SU-DHL-6 (cell line): ENCODE data around the gene PTPN13.

ENCODE experiments used
- H2AFZ ChIP-seq: fragments of 200-600 bp; sonication (generic); 2 replicates; pipeline ENCODE4 v1.6.1; 2014; ENCODE audit warnings: low read depth, mild to moderate bottlenecking, moderate library complexity, mixed read lengths, antibody characterized with exemption, low read length; ENCODE audit not compliant: severe bottlenecking
- H3F3A ChIP-seq: fragments of 200-600 bp; shearing (Covaris generic); 2 replicates; pipeline ENCODE4 v1.6.0; 2016; ENCODE audit warnings: antibody characterized with exemption, mild to moderate bottlenecking; ENCODE audit not compliant: insufficient read depth
- H3K27ac ChIP-seq: fragments of 200-600 bp; sonication (generic); 2 replicates; pipeline ENCODE4 v1.5.1; 2016; ENCODE audit warnings: low read depth, mild to moderate bottlenecking, low read length, moderate library complexity, mixed read lengths
- H3K27me3 ChIP-seq: fragments of 200-600 bp; sonication (generic), shearing (Covaris generic); 2 replicates; pipeline ENCODE4 v1.6.0; 2014; ENCODE audit warnings: mild to moderate bottlenecking, low read length
- H3K36me3 ChIP-seq: fragments of 200-600 bp; sonication (generic); 2 replicates; pipeline ENCODE4 v1.6.1; 2014; ENCODE audit warnings: mild to moderate bottlenecking, low read length, mixed read lengths
- H3K4me2 ChIP-seq: fragments of 300-600, 200-600 bp; shearing (Covaris generic), sonication (generic); 2 replicates; pipeline ENCODE4 v1.6.0; 2014; ENCODE audit warnings: low read length, low read depth, mild to moderate bottlenecking; ENCODE audit not compliant: poor library complexity, severe bottlenecking
- H3K4me3 ChIP-seq: fragments of 200-600 bp; sonication (generic); 2 replicates; pipeline ENCODE4 v1.5.1; 2014; ENCODE audit warnings: antibody characterized with exemption, low read length, mild to moderate bottlenecking, mixed read lengths; ENCODE audit not compliant: insufficient read depth, poor library complexity, severe bottlenecking
- H3K79me2 ChIP-seq: fragments of 200-600 bp; sonication (generic); 2 replicates; pipeline ENCODE4 v1.6.1; 2014; ENCODE audit warnings: mild to moderate bottlenecking, low read length, moderate library complexity; ENCODE audit not compliant: insufficient read depth
- H3K9ac ChIP-seq: fragments of 200-600 bp; sonication (generic); 2 replicates; pipeline ENCODE4 v1.7.0; 2014; ENCODE audit warnings: mild to moderate bottlenecking, low read length
- H3K9me2 ChIP-seq: fragments of 200-600 bp; sonication (generic); replicated peaks from 2 replicates; pipeline ENCODE4 v1.6.1; 2014; ENCODE audit warnings: low read length; ENCODE audit not compliant: insufficient read depth
- H3K9me3 ChIP-seq: fragments of 200-600 bp; sonication (generic); 2 replicates; pipeline ENCODE4 v1.6.1; 2014; ENCODE audit warnings: low read length, mixed read lengths; ENCODE audit not compliant: insufficient read depth
- H4K20me1 ChIP-seq: fragments of 200-600 bp; sonication (generic); 2 replicates; pipeline ENCODE4 v1.6.1; 2014; ENCODE audit warnings: low read depth, mild to moderate bottlenecking, antibody characterized with exemption, low read length, moderate library complexity, mixed read lengths
- EZH2phosphoT487 ChIP-seq: fragments of 200-600 bp; sonication (generic), shearing (Covaris generic); conservative IDR thresholded peaks from 2 replicates; pipeline ENCODE4 v1.6.1; 2018; ENCODE audit warnings: mild to moderate bottlenecking, antibody characterized with exemption, low read length, moderate library complexity, mixed read lengths
- TF ChIP-seq, protein P1 (sequence below): fragments of 200-600 bp; sonication (generic); IDR thresholded peaks from one replicate; pipeline ENCODE4 v1.5.1; 2017; ENCODE audit warnings: antibody characterized with exemption, mild to moderate bottlenecking, low read length, moderate library complexity; ENCODE audit not compliant: insufficient read depth, poor library complexity, severe bottlenecking

Gene PTPN13

DNA sequence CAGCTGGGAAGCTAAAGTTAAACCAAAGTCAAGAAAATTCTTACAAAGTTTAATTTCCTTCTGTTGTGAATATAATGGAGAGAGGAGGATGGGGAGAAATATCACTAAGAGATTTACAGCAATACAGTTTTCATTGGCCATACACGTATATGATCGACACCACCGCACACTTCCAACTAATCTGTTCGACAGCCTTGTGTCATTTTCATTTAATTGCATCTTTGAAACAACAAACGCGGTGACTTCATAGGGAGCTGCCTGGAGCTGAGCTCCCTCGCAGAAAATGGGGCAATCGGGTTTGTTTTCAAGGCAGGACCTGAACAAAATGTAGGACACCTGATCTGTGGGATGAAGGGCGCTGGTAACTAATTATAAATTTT lies 1.3 kb downstream of the PTPN13 start:
- Histone ChIP-seq H3K9me3 (no peaks in the 10 kb centered on the region), H4K20me1 (no peaks in the 10 kb centered on the region), H3K4me2 (no peak overlapping the region), H3F3A (no peaks in the 10 kb centered on the region), H3K4me3 (no peak overlapping the region), H2AFZ (no peak overlapping the region), H3K9me2 (no peaks in the 10 kb centered on the region), H3K79me2 (no peaks in the 10 kb centered on the region), H3K9ac (no peak overlapping the region), H3K27me3 (no peaks in the 10 kb centered on the region), H3K27ac (no peak overlapping the region), H3K36me3 (no peaks in the 10 kb centered on the region)
- no peak for TF ChIP-seq EZH2phosphoT487
- TF ChIP-seq, protein P1, sequence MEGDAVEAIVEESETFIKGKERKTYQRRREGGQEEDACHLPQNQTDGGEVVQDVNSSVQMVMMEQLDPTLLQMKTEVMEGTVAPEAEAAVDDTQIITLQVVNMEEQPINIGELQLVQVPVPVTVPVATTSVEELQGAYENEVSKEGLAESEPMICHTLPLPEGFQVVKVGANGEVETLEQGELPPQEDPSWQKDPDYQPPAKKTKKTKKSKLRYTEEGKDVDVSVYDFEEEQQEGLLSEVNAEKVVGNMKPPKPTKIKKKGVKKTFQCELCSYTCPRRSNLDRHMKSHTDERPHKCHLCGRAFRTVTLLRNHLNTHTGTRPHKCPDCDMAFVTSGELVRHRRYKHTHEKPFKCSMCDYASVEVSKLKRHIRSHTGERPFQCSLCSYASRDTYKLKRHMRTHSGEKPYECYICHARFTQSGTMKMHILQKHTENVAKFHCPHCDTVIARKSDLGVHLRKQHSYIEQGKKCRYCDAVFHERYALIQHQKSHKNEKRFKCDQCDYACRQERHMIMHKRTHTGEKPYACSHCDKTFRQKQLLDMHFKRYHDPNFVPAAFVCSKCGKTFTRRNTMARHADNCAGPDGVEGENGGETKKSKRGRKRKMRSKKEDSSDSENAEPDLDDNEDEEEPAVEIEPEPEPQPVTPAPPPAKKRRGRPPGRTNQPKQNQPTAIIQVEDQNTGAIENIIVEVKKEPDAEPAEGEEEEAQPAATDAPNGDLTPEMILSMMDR, result no peak

DNA sequence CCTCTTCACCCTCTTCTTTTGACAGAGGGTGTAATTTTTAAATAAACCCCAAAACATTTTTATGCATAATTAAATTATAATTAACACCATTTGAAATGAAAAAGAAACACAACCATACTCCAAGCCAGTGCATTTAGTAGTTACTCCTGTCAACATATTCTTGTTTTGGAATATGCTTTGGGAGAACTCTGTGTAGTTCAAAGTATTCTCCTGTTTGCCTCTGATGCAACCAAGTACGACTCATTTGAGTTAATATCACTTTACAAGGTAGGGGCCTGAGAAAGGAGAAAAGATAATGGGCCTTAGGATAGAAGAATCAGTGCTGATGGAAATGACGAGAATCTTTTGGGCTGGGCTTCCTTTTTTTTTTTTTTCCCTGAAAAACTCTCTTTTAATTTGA lies 2.7 kb downstream of the PTPN13 start:
- H3K4me3 ChIP-seq, result no peak overlapping the region
- no peak overlapping the region for H3K4me2 ChIP-seq
- no peak overlapping the region for H2AFZ ChIP-seq
- no peaks in the 10 kb centered on the region for H3K9me3 ChIP-seq
- H3K79me2 ChIP-seq, result no peaks in the 10 kb centered on the region
- H3K27ac ChIP-seq, result no peak overlapping the region
- no peak overlapping the region for H3K9ac ChIP-seq
- no peaks in the 10 kb centered on the region for H4K20me1 ChIP-seq
- TF ChIP-seq EZH2phosphoT487, result no peak
- TF ChIP-seq, protein P1, result no peak
- no peaks in the 10 kb centered on the region for H3K9me2 ChIP-seq
- H3K27me3 ChIP-seq, result no peaks in the 10 kb centered on the region
- no peaks in the 10 kb centered on the region for H3K36me3 ChIP-seq
- no peaks in the 10 kb centered on the region for H3F3A ChIP-seq

DNA sequence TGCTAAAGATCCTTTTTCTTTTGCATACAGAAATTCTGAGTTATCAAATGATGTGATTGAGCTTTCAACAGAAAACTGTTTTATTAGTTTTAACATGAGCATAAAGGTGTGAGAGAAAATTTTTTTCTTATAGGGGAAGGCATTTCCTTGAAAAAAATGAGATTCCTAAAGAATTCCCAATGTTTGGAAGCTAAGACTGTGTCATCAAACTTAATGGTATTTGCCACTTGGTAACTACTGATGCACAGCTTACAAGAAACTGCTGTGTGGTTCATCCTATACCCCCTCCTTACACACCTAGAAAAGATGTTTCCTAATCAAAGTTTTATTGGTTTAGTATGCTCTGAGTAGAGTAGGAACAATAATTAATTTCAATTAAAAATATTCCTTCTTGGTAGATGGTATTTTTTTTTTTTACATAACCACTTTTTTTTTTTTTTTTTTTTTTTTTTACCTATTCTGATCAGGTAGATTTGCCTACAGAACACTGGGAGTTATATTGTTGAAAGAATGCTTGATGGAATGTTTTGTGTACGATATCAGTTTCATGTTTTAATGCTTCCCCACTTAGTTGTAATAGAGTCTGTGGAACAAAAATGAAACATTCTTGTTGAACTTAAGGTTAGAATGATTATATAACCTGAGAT lies 6.0 kb downstream of the PTPN13 start:
- Histone ChIP-seq H3K9me3 (no peaks in the 10 kb centered on the region), H3K4me3 (no peak overlapping the region), H3K36me3 (no peaks in the 10 kb centered on the region), H3K4me2 (no peak overlapping the region), H3K9me2 (no peaks in the 10 kb centered on the region), H4K20me1 (no peaks in the 10 kb centered on the region), H3K27me3 (no peaks in the 10 kb centered on the region), H3F3A (no peaks in the 10 kb centered on the region), H3K79me2 (no peaks in the 10 kb centered on the region), H3K9ac (no peak overlapping the region), H2AFZ (no peak overlapping the region), H3K27ac (no peak overlapping the region)
- TF ChIP-seq, protein P1, result no peak
- TF ChIP-seq EZH2phosphoT487, result no peak
